ENCODE measurements around the gene CDH16. TPM values are rescaled to one million over a fixed set of nuclear protein-coding genes. Genes with fewer than 3 reads are reported as not detected.
A peak's percentile ranks its signal among the peaks of the same experiment; 100 is the strongest.

The CDH16 gene
- total and polyA plus RNA-seq, 2 of the 13 experiments (the other 11 are each of a cell fraction or from before 2014, with no cell fraction given): 2.7 to 3.9 TPM

- 0 out of 2 replicates have a peak, but pooled peaks have one; percentile 31 for TF ChIP-seq ZNF431 (CRISPR knock-in tag; IDR thresholded peaks at IDR 0.05; ENCODE audit: borderline replicate concordance, low read depth)
- TF ChIP-seq ZBTB38 (CRISPR knock-in tag; IDR thresholded peaks at IDR 0.05): no peak; the same call in 1 of the 2 replicates
- no peak for TF ChIP-seq BCL3 (CRISPR knock-in tag; IDR thresholded peaks at IDR 0.05)
- no peak for TF ChIP-seq ZNF841 (CRISPR knock-in tag; IDR thresholded peaks at IDR 0.05; ENCODE audit: borderline replicate concordance)
- peak; percentile 77 for TF ChIP-seq CTCF (CRISPR knock-in tag; IDR thresholded peaks at IDR 0.05)
- TF ChIP-seq PREB (CRISPR knock-in tag; IDR thresholded peaks at IDR 0.05): peak; percentile 83; the same call in 1 of the 2 replicates
- TF ChIP-seq ZSCAN12 (CRISPR knock-in tag; IDR thresholded peaks at IDR 0.05): 0 out of 2 replicates have a peak, but pooled peaks have one; percentile 42
- TF ChIP-seq ZNF800 (CRISPR knock-in tag; IDR thresholded peaks at IDR 0.05): 0 out of 2 replicates have a peak, but pooled peaks have one; percentile 30
- TF ChIP-seq ZNF766 (CRISPR knock-in tag; IDR thresholded peaks at IDR 0.05; ENCODE audit: borderline replicate concordance): peak; percentile 60; the same call in 1 of the 2 replicates
- 0 out of 2 replicates have a peak, but pooled peaks have one; percentile 20 for TF ChIP-seq ZNF292 (CRISPR knock-in tag; IDR thresholded peaks at IDR 0.05; ENCODE audit: borderline replicate concordance, low read depth)
- no peak for TF ChIP-seq YEATS2 (CRISPR knock-in tag; IDR thresholded peaks at IDR 0.05; ENCODE audit: borderline replicate concordance)
- TF ChIP-seq EED (CRISPR knock-in tag; IDR thresholded peaks at IDR 0.05): peak; percentile 51; the same call in 1 of the 2 replicates
- 0 out of 2 replicates have a peak, but pooled peaks have one; percentile 2 for TF ChIP-seq RXRA (CRISPR knock-in tag; IDR thresholded peaks at IDR 0.05)
- 0 out of 2 replicates have a peak, but pooled peaks have one; percentile 39 for TF ChIP-seq ZBTB43 (CRISPR knock-in tag; conservative IDR thresholded peaks at IDR 0.05)
- TF ChIP-seq KDM2A (CRISPR knock-in tag; IDR thresholded peaks at IDR 0.05; ENCODE audit: borderline replicate concordance, low read depth): peak; percentile 59
- TF ChIP-seq ZC3H13 (CRISPR knock-in tag; IDR thresholded peaks at IDR 0.05): 0 out of 2 replicates have a peak, but pooled peaks have one; percentile 18
- TF ChIP-seq ZNF740 (CRISPR knock-in tag; IDR thresholded peaks at IDR 0.05): no peak
- no peak for TF ChIP-seq GTF3A (CRISPR knock-in tag; conservative IDR thresholded peaks at IDR 0.05)
- TF ChIP-seq ISL2 (CRISPR knock-in tag; IDR thresholded peaks at IDR 0.05): 0 out of 2 replicates have a peak, but pooled peaks have one; percentile 11
- no peak for TF ChIP-seq SSRP1 (CRISPR knock-in tag; IDR thresholded peaks at IDR 0.05)
- 0 out of 2 replicates have a peak, but pooled peaks have one; percentile 63 for TF ChIP-seq HOXA5 (CRISPR knock-in tag; IDR thresholded peaks at IDR 0.05)
These were observed 6.0 kb upstream of the CDH16 start (continued) for GRCh38 chr16:66924527-66925321.

Measured in HepG2 (cell line).